Calu3 (cell line): ENCODE results near the gene LFNG. TPM values are rescaled to one million over a fixed set of nuclear protein-coding genes. Genes with fewer than 3 reads are reported as not detected.
A peak's percentile ranks its signal among the peaks of the same experiment; 100 is the strongest.

ENCODE experiments used
- BruUV-seq: library from RNA; stranded (reverse); fragments of 400-500 nt; replicated peaks from 2 replicates; lab custom pipeline; 2021; lab: Mats Ljungman, UMichigan
- CTCF ChIA-PET: fragments of 300-600 bp; sonication (Branson Sonifier 250); formaldehyde crosslinking; loops from one replicate; lab custom pipeline; 2022; ENCODE audit warnings: antibody characterized with exemption; lab: Charles Lee
- DNase-seq: peaks from one replicate; pipeline ENCODE4 v3.0.0; 2022
- H3K27ac Mint-ChIP-seq: one replicate; pipeline ENCODE4 v1.8.0; 2022; ENCODE audit warnings: mixed read lengths; ENCODE audit not compliant: unreplicated experiment
- H3K27me3 Mint-ChIP-seq: one replicate; pipeline ENCODE4 v1.8.0; 2022; ENCODE audit warnings: mixed read lengths; ENCODE audit not compliant: unreplicated experiment
- H3K36me3 Mint-ChIP-seq: one replicate; pipeline ENCODE4 v1.8.0; 2022; ENCODE audit warnings: mild to moderate bottlenecking, moderate library complexity, mixed read lengths; ENCODE audit not compliant: insufficient read depth, unreplicated experiment
- H3K4me1 Mint-ChIP-seq: one replicate; pipeline ENCODE4 v1.8.0; 2022; ENCODE audit warnings: mild to moderate bottlenecking, low read depth, mixed read lengths; ENCODE audit not compliant: unreplicated experiment
- H3K4me3 Mint-ChIP-seq: one replicate; pipeline ENCODE4 v1.8.0; 2022; ENCODE audit warnings: mild to moderate bottlenecking, low read depth, moderate library complexity, mixed read lengths; ENCODE audit not compliant: unreplicated experiment
- H3K9me3 Mint-ChIP-seq: one replicate; pipeline ENCODE4 v1.8.0; 2022; ENCODE audit warnings: low read depth, mixed read lengths; ENCODE audit not compliant: unreplicated experiment
- intact Hi-C: fragments of 100-400 bp; cut with micrococcal nuclease; formaldehyde crosslinking; loops from one replicate; pipeline ENCODE4 v1.10.0; 2022; ENCODE audit not compliant: unreplicated experiment
- total RNA-seq: library from RNA; stranded (reverse); gene quantifications from 2 replicates; pipeline ENCODE4 v1.2.3, GENCODE V29; 2022
- TF ChIP-seq, protein P1 (sequence below): fragments of 200-600 bp; IDR thresholded peaks from one replicate; pipeline ENCODE4 v1.8.0; 2022; ENCODE audit warnings: antibody characterized with exemption; ENCODE audit not compliant: unreplicated experiment

Gene LFNG
- total RNA-seq, 1 experiment from 2014 or later = 59.1 TPM

DNA sequence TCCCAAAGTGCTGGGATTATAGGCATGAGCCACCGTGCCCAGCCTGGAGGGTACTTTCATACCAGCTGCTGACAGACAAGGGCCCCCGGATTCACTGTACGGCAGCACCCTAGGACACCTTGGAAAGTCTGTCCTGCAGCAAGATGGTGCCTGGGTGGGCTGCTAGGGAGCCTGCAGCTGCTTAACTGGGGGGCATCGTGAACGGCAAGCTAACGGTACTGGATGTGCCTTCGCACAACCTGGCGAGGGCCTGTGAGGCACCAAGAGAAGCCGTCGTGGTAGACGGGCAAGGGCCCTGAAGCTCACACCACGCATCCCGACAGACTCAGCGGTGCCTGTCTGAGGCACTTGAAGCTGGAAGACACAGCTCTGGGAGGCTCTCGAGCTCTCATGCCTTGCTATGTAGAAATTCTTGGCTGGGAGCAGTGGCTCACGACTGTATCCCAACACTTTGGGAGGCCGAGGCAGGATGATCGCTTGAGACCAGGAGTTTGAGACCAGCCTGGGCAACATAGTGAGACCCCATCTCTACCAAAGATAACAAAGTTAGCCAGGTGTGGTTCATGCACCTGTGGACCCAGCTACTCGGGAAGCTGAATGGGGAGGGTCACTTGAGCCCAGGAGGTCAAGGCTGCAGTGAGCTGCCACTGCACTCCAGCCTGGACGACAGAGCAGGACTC is 26.3 kb downstream of the LFNG start:
- H3K27ac Mint-ChIP-seq = no peak overlapping the region
- CTCF ChIA-PET = interaction anchor here (1.3 kb wide), 1 partner anchor 18 kb away, joined by 3 read pairs; no protein-coding TSS in a partner anchor
- H3K36me3 Mint-ChIP-seq = peaks cover 89% of the 10 kb centered on the region
- H3K4me3 Mint-ChIP-seq = no peak overlapping the region
- intact Hi-C loops = no loop called here
- TF ChIP-seq, protein P1, sequence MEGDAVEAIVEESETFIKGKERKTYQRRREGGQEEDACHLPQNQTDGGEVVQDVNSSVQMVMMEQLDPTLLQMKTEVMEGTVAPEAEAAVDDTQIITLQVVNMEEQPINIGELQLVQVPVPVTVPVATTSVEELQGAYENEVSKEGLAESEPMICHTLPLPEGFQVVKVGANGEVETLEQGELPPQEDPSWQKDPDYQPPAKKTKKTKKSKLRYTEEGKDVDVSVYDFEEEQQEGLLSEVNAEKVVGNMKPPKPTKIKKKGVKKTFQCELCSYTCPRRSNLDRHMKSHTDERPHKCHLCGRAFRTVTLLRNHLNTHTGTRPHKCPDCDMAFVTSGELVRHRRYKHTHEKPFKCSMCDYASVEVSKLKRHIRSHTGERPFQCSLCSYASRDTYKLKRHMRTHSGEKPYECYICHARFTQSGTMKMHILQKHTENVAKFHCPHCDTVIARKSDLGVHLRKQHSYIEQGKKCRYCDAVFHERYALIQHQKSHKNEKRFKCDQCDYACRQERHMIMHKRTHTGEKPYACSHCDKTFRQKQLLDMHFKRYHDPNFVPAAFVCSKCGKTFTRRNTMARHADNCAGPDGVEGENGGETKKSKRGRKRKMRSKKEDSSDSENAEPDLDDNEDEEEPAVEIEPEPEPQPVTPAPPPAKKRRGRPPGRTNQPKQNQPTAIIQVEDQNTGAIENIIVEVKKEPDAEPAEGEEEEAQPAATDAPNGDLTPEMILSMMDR = no peak
- no TSS peak for BruUV-seq
- no peaks in the 10 kb centered on the region for H3K4me1 Mint-ChIP-seq
- no peaks in the 10 kb centered on the region for H3K27me3 Mint-ChIP-seq
- no peaks in the 10 kb centered on the region for H3K9me3 Mint-ChIP-seq
- no peak for DNase-seq

DNA sequence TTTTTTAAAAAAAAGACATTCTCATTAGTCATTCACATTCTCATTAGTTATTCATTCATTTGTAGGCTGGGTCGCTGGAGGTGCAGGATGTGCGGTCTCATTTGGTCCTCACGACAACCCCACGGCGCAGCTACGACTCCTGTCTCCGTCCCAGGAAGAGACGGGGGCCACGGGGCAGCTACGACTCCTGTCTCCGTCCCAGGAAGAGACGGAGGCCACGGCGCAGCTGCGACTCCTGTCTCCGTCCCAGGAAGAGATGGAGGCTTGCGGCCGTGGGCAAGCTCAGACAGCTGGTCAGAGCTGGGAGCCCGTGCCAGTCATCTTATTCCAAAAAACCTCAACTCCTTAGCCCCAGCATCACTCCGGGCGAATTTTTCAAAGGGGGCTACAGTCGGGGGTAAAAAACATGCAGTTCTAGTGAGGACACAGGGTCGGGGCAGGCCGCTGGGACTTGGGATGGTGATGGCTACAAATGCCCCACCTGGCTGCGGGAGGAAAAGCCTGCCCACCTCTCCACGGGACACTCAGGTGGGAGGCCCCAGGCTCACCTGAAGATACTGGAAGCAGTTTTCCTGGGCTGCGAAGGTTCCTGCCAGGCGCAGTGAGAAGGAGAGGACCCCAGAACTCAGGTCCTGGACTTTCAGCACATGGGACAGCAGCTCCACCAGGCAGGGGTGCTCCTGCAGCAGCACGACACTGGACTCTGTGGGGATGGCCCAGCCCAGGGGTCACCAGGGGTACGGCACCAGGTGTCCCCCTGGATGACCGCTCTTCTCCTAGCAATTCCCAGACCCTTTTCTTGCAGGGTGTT is 27.4 kb downstream of the LFNG start:
- intact Hi-C loops = no loop called here
- Mint-ChIP-seq H3K36me3 (peaks cover 87% of the 10 kb centered on the region), H3K4me3 (no peak overlapping the region), H3K27ac (no peak overlapping the region), H3K27me3 (no peaks in the 10 kb centered on the region), H3K4me1 (no peaks in the 10 kb centered on the region), H3K9me3 (no peaks in the 10 kb centered on the region)
- no peak for DNase-seq
- BruUV-seq = no TSS peak
- TF ChIP-seq, protein P1 = no peak
- CTCF ChIA-PET = no interaction called here

DNA sequence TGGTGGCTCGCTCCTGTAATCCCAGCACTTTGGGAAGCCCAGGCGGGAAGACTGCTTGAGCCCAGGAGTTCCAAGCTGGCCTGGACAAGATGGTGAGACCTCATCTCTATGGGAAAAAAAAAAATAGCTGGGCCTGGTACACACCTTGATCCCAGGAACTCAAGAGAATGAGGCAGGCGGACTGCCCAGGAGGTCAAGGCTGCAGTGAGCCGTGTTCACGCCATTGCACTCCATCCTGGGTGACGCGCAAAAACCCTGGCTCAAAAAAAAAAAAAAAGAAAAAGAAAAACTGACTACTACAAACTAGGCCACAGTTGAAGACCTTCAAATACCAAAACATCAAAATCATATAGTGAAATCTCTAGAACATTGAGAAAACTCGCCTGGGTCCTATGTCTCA is 31.8 kb downstream of the LFNG start:
- no peak for DNase-seq
- no TSS peak for BruUV-seq
- H3K36me3 Mint-ChIP-seq = peaks cover 82% of the 10 kb centered on the region
- CTCF ChIA-PET = no interaction called here
- no peaks in the 10 kb centered on the region for H3K27me3 Mint-ChIP-seq
- H3K4me1 Mint-ChIP-seq = peaks cover 16% of the 10 kb centered on the region
- no peak overlapping the region for H3K27ac Mint-ChIP-seq
- intact Hi-C loops = no loop called here
- H3K4me3 Mint-ChIP-seq = no peak overlapping the region
- no peaks in the 10 kb centered on the region for H3K9me3 Mint-ChIP-seq
- TF ChIP-seq, protein P1 = no peak

DNA sequence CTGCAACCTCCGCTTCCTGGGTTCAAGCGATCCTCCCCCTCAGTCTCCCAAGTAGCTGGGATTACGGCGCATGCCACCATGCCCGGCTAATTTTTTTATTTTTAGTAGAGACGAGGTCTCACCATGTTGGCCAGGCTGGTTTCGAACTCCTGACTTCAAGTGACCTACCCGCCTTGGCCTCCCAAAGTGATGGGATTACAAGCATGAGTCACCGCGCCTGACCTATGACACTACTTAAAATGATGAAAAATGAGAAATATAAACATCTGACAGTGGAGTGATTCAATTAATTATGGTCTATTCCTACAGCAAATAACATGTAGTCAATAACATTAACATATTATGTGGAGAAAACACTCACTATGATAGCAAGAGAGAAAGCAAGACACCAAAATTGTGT is 33.5 kb downstream of the LFNG start:
- no peak for DNase-seq
- intact Hi-C loops = no loop called here
- Mint-ChIP-seq H3K36me3 (peaks cover 71% of the 10 kb centered on the region), H3K4me1 (peaks cover 25% of the 10 kb centered on the region), H3K9me3 (no peaks in the 10 kb centered on the region), H3K27ac (peak overlapping the region; percentile 23), H3K4me3 (no peak overlapping the region), H3K27me3 (no peaks in the 10 kb centered on the region)
- no TSS peak for BruUV-seq
- TF ChIP-seq, protein P1 = no peak
- CTCF ChIA-PET = no interaction called here
